ENCODE results near the gene NKAIN2.
"Not testable (repeated sequence)": the region's sequence is repeated elsewhere in the genome, so short reads cannot be mapped to it uniquely, and the experiment has no call there.

The NKAIN2 gene

DNA sequence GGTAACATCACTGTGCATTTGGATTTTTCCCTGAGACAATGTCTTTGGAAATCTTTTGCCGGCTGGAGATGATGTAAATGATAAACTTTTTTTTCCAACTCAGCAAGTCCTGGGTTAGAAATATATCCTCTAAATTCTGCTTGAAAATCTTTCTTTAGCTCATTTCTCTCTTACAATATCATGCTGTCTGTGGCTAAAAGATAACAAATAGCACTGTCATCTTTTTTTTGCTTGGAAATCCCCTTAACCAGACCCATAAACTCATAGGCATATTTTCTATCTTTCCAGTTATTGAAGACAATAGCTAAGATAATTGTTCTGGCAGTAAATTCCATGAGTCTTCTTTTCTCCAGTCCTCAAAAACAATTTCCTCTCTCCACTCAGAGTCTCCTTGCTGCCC lies 481.5 kb downstream of the NKAIN2 start:
- TF ChIP-seq, protein P1, sequence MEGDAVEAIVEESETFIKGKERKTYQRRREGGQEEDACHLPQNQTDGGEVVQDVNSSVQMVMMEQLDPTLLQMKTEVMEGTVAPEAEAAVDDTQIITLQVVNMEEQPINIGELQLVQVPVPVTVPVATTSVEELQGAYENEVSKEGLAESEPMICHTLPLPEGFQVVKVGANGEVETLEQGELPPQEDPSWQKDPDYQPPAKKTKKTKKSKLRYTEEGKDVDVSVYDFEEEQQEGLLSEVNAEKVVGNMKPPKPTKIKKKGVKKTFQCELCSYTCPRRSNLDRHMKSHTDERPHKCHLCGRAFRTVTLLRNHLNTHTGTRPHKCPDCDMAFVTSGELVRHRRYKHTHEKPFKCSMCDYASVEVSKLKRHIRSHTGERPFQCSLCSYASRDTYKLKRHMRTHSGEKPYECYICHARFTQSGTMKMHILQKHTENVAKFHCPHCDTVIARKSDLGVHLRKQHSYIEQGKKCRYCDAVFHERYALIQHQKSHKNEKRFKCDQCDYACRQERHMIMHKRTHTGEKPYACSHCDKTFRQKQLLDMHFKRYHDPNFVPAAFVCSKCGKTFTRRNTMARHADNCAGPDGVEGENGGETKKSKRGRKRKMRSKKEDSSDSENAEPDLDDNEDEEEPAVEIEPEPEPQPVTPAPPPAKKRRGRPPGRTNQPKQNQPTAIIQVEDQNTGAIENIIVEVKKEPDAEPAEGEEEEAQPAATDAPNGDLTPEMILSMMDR (IDR thresholded peaks at IDR 0.05; ENCODE audit: low read depth, low read length), result no peak
- DNase-seq (ENCODE audit: extremely low read depth, low read depth), result no peak

DNA sequence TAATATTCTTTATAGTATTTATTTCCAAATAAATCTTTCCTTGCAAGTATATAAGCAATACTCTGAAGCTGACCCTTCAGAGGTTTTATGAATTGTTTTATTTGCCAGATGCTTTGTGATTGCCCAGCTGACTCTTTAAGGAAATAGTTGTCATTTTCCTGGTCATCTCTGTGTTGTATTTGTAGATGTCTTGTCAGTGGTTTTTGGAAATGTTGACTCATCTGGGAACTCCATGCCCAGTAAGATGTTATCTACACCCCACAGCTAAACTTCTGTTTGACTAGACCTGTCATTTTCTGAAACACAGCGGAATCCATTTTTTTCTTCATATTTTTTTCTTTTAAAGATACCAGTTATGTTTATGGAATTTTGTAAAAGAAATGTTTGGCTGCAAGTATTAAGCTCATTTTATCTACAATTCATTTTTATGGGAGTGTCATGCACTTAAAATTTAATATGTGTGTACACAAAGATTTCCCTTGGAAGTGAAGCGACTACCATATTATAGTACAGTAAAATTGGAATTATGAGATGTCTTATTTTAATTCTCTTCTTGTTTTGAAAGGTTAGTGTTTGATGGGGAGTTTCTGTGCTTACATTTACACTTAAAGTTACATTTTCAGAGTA lies 491.0 kb downstream of the NKAIN2 start:
- TF ChIP-seq, protein P1 (IDR thresholded peaks at IDR 0.05; ENCODE audit: low read depth, low read length), result no peak
- no peak for DNase-seq (ENCODE audit: extremely low read depth, low read depth)

GRCh38 chr6:124297507-124297906 lies 493.8 kb downstream of the NKAIN2 start:
- TF ChIP-seq, protein P1 (IDR thresholded peaks at IDR 0.05; ENCODE audit: low read depth, low read length), result no peak
- DNase-seq (ENCODE audit: extremely low read depth, low read depth), result no peak

DNA sequence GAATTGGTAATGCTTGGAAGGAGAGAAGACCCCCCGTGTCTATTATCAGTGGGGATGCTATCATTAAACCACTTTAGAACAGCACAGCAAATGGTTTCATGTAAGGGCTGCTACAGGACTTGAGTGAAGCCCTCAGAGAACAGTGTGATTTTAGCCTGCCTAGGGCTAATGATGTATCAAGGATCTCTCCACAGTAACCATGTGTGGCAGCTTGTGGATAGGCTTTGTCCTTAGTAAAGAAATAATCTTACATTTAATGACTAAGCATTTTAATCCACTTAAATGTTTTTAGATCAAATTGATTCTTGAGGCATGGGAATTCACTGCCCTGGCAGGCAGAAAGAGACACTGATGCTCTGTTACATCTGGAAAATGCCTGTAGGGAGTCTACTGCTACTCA lies 495.1 kb downstream of the NKAIN2 start:
- DNase-seq (ENCODE audit: extremely low read depth, low read depth), result no peak

DNA sequence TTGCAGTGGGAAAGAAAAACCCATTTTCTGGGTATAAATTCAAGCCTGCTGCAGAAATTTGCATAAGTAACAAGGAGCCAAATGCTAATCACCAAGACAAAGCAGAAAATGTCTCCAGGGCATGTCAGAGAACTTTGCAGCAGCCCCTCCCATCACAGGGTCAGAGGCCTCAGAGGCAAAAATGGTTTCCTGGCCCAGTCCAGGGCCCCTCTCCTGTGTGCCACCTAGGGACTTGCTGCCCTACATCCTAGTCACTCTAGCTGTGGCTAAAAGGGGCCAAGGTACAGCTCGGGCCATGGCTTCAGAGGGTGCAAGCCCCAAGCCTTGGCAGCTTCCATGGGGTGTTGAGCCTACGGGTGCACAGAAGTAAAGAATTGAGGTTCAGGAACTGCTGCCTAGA lies 497.2 kb downstream of the NKAIN2 start:
- not testable (repeated sequence) for DNase-seq (ENCODE audit: extremely low read depth, low read depth)

More for the DNA sequence above, 495.1 kb downstream of the NKAIN2 start:
- TF ChIP-seq, protein P1 (IDR thresholded peaks at IDR 0.05; ENCODE audit: low read depth, low read length), result no peak

DNA sequence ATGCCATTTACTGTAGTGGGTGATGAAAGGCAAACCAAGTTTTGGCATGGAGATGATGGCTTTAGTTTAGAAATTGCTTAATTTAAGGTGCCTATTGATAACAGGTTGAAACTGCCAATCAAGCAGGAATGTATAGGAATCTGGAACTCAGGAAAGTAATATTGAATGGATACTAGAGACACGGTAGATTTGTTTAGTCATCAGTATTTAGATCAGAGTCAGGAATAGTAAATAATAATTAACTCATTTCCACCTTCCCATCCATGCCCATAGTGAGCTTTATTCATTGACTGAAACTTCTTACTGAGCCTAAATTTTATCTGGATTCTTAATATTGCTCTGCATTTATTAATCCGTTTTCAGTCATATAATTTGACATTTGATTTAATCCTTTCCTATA lies 500.3 kb downstream of the NKAIN2 start:
- DNase-seq (ENCODE audit: extremely low read depth, low read depth), result no peak
- TF ChIP-seq, protein P1 (IDR thresholded peaks at IDR 0.05; ENCODE audit: low read depth, low read length), result no peak

DNA sequence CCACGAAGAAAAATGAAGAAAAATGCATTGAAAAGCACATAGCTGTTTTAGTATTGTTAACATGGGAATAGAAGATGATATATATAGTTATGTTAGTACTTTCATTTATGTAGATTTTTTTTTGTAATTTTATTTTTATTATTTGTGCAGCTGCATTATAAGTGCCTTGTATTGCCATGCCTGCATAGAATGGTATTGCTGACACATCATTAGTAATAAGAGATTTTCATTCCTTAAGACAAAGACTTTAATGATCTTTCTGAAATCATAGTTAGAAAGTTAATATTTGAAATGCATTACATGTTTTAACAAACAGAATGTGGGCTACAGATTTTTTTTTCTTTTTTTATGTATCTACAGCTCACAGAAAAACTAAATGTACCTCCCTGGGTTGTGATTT lies 506.5 kb downstream of the NKAIN2 start:
- DNase-seq (ENCODE audit: extremely low read depth, low read depth), result no peak
- TF ChIP-seq, protein P1 (IDR thresholded peaks at IDR 0.05; ENCODE audit: low read depth, low read length), result no peak

DNA sequence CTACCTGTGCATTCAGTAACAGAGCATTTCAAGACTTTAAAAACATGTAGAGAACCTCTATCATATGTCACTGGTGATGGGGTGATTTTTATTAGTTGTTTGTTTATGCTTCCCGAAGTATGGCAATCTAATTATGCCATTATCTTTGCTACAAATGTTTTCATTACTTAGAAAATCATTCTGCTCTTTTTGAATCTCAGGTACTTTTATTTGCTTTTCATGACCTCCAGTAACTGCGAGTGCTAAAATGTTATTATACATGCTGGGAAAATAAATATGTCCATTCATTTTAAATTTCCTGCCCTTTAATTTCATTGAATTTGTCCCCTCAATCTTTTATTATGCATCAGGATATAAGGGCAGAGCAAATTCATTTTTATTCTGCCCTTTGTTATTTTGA lies 515.7 kb downstream of the NKAIN2 start:
- no peak for DNase-seq (ENCODE audit: extremely low read depth, low read depth)
- TF ChIP-seq, protein P1 (IDR thresholded peaks at IDR 0.05; ENCODE audit: low read depth, low read length), result no peak
